Measurements from ENCODE around the gene PITHD1. TPM values are rescaled to one million over a fixed set of nuclear protein-coding genes. Genes with fewer than 3 reads are reported as not detected.
A peak's percentile ranks its signal among the peaks of the same experiment; 100 is the strongest.

Gene PITHD1
- total and polyA plus RNA-seq, 2 donors (not counting 3 experiments of a cell fraction or from before 2014, with no cell fraction given), result 35.8 to 43.1 TPM

DNA sequence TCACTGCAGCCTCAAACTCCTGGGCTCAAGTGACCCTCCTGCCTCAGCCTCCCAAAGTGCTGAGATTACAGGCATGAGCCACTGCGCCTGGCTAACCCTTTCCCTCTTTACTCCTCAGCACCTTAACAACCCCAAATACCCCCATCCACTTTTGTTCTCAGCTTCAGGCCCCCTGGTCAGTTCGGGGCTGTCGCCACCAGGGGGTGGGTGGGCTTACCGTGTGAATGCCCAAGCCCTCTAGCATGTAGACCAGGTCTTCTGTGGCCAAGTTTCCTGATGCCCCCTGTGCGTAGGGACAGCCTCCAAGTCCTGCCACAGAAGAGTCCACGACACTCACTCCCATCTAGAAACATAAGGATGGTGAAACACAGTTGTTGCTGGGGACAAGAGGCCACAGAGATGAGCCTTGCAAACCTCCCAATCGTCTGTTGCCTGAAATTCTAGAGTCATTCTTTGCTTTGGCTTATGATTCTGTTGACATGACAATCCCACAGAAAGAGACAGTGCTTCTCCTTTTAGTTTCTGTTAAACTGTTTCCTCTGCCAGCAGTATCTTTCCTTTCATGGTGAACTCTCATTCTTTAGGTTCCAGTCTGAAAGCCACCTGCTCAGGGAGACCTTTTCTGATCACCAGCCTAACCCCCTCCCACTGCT is 26.1 kb downstream of the PITHD1 start:
- BruUV-seq (replicated peaks), result no TSS peak
- dilution Hi-C loops (cut with MboI; ENCODE audit: extremely low pct_ligation_motif_present, low sequenced_read_pairs) (no loop called here), intact Hi-C loops (cut with micrococcal nuclease) (loop anchor here (5.0 kb wide), 1 partner anchor 247 kb away; the partner anchor contains the start of gene ID3)
- H3K4me1 ChIP-seq (ENCODE audit: control insufficient read depth, extremely low read depth, insufficient read depth, low read length), result peaks cover 10% of the 10 kb centered on the region
- TF ChIP-seq MYC (IDR thresholded peaks at IDR 0.05; ENCODE audit: low read depth, low read length), result no peak
- no peak for TF ChIP-seq FOS (IDR thresholded peaks at IDR 0.05; ENCODE audit: borderline replicate concordance, insufficient read depth, low read length)
- TF ChIP-seq, protein P1, sequence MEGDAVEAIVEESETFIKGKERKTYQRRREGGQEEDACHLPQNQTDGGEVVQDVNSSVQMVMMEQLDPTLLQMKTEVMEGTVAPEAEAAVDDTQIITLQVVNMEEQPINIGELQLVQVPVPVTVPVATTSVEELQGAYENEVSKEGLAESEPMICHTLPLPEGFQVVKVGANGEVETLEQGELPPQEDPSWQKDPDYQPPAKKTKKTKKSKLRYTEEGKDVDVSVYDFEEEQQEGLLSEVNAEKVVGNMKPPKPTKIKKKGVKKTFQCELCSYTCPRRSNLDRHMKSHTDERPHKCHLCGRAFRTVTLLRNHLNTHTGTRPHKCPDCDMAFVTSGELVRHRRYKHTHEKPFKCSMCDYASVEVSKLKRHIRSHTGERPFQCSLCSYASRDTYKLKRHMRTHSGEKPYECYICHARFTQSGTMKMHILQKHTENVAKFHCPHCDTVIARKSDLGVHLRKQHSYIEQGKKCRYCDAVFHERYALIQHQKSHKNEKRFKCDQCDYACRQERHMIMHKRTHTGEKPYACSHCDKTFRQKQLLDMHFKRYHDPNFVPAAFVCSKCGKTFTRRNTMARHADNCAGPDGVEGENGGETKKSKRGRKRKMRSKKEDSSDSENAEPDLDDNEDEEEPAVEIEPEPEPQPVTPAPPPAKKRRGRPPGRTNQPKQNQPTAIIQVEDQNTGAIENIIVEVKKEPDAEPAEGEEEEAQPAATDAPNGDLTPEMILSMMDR (IDR thresholded peaks at IDR 0.05; ENCODE audit: extremely low read depth in 1 of 2, insufficient read depth in 1 of 2, low read depth in 1 of 2, low read length in 2 of 2), result peak in 1 of 2 donors; percentile 46
- no peaks in the 10 kb centered on the region for H3K9me3 ChIP-seq (replicated peaks; ENCODE audit: control insufficient read depth, insufficient read depth, low read length)
- no peaks in the 10 kb centered on the region for H3K9me1 ChIP-seq (replicated peaks; ENCODE audit: control insufficient read depth, extremely low read depth, insufficient read depth, low read length)
- no peaks in the 10 kb centered on the region for H3K79me2 ChIP-seq (ENCODE audit: control insufficient read depth, insufficient read depth, low read length)
- ChIA-PET POLR2A (no interaction called here), CTCF (interaction anchor here (0.7 to 1.2 kb wide), 2 partner anchors 51 to 64 kb away, joined by 3 to 4 read pairs; partner anchors contain the start of gene FUCA1)
- H3K4me2 ChIP-seq (ENCODE audit: insufficient read depth, low read length), result no peak overlapping the region
- H4K20me1 ChIP-seq (replicated peaks; ENCODE audit: control insufficient read depth, extremely low read depth, insufficient read depth, low read length), result no peaks in the 10 kb centered on the region
- H2AFZ ChIP-seq (ENCODE audit: low read depth, low read length), result no peak overlapping the region
- peaks cover 0 to 2% of the 10 kb centered on the region in 2 experiments for H3K36me3 ChIP-seq (ENCODE audit: control insufficient read depth in 2 of 2, extremely low read depth in 1 of 2, insufficient read depth in 2 of 2, low read length in 2 of 2)
- no peak overlapping the region for H3K4me3 ChIP-seq (replicated peaks in 1 of 3; ENCODE audit: insufficient read depth in 1 of 3, low read depth in 1 of 3, low read length in 3 of 3)
- FAIRE-seq, result no peak
- no peak overlapping the region for H3K9ac ChIP-seq (replicated peaks; ENCODE audit: extremely low read depth, insufficient read depth, low read length)
- H3K27me3 ChIP-seq (ENCODE audit: control insufficient read depth in 2 of 2, insufficient read depth in 2 of 2, low read length in 2 of 2), result no peaks in the 10 kb centered on the region
- no peak overlapping the region for H3K27ac ChIP-seq (ENCODE audit: insufficient read depth, low read depth, low read length)
- DNase-seq (ENCODE audit: low read depth, low spot score), result no peak

DNA sequence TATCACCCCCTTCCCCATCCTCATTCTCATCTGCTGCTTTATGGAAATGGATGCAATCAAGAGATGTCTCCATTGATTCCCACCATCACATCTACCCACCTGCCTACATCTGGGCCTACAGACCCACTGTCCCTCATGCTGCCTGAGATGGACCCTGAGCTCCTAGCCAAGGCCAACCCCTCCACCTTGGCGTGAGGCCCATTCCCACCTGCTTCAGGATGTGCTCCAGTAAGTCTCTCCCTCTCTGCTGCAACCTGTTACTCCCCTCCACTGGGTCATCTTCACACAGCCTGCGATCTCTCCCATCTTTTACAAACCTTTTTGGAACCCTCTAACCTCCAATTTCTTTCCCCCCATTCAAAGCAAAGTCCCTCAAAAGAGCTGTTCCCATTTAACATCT is 26.8 kb downstream of the PITHD1 start:
- FAIRE-seq (no peak), DNase-seq (ENCODE audit: low read depth, low spot score) (no peak)
- POLR2A ChIA-PET, result no interaction called here
- BruUV-seq (replicated peaks), result no TSS peak
- CTCF ChIA-PET, result interaction anchor here (1.5 to 1.6 kb wide), 2 partner anchors 33 to 112 kb away, joined by 3 to 8 read pairs; no protein-coding TSS in a partner anchor
- H3K9ac ChIP-seq (replicated peaks; ENCODE audit: extremely low read depth, insufficient read depth, low read length), result no peak overlapping the region
- H3K27ac ChIP-seq (ENCODE audit: insufficient read depth, low read depth, low read length), result no peak overlapping the region
- no peak for TF ChIP-seq GATA2 (IDR thresholded peaks at IDR 0.05; ENCODE audit: insufficient read depth, insufficient read length, low read depth, low read length)
- no peak for TF ChIP-seq FOS (IDR thresholded peaks at IDR 0.05; ENCODE audit: borderline replicate concordance, insufficient read depth, low read length)
- TF ChIP-seq MYC (IDR thresholded peaks at IDR 0.05; ENCODE audit: low read depth, low read length), result no peak
- no peak for TF ChIP-seq EZH2 (IDR thresholded peaks at IDR 0.05; ENCODE audit: borderline replicate concordance, low read depth, low read length, severe bottlenecking)
- TF ChIP-seq, protein P2, sequence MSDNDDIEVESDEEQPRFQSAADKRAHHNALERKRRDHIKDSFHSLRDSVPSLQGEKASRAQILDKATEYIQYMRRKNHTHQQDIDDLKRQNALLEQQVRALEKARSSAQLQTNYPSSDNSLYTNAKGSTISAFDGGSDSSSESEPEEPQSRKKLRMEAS (IDR thresholded peaks at IDR 0.05; ENCODE audit: insufficient read depth, insufficient read length), result no peak
- no peak for TF ChIP-seq POLR2AphosphoS5 (IDR thresholded peaks at IDR 0.05; ENCODE audit: insufficient read depth, low read depth, low read length)
- no peaks in the 10 kb centered on the region for H3K9me3 ChIP-seq (replicated peaks; ENCODE audit: control insufficient read depth, insufficient read depth, low read length)
- dilution Hi-C loops (cut with MboI; ENCODE audit: extremely low pct_ligation_motif_present, low sequenced_read_pairs), result no loop called here
- H3K36me3 ChIP-seq (ENCODE audit: control insufficient read depth in 2 of 2, extremely low read depth in 1 of 2, insufficient read depth in 2 of 2, low read length in 2 of 2), result peaks cover 0 to 2% of the 10 kb centered on the region in 2 experiments
- H2AFZ ChIP-seq (ENCODE audit: low read depth, low read length), result no peak overlapping the region
- H4K20me1 ChIP-seq (replicated peaks; ENCODE audit: control insufficient read depth, extremely low read depth, insufficient read depth, low read length), result no peaks in the 10 kb centered on the region
- peaks cover 4% of the 10 kb centered on the region for H3K4me1 ChIP-seq (ENCODE audit: control insufficient read depth, extremely low read depth, insufficient read depth, low read length)
- intact Hi-C loops (cut with micrococcal nuclease), result loop anchor here (5.0 kb wide), 1 partner anchor 222 kb away; no protein-coding TSS in a partner anchor
- no peak overlapping the region for H3K4me3 ChIP-seq (replicated peaks in 1 of 3; ENCODE audit: insufficient read depth in 1 of 3, low read depth in 1 of 3, low read length in 3 of 3)
- H3K27me3 ChIP-seq (ENCODE audit: control insufficient read depth in 2 of 2, insufficient read depth in 2 of 2, low read length in 2 of 2), result no peaks in the 10 kb centered on the region
- no peaks in the 10 kb centered on the region for H3K9me1 ChIP-seq (replicated peaks; ENCODE audit: control insufficient read depth, extremely low read depth, insufficient read depth, low read length)
- H3K79me2 ChIP-seq (ENCODE audit: control insufficient read depth, insufficient read depth, low read length), result no peaks in the 10 kb centered on the region
- H3K4me2 ChIP-seq (ENCODE audit: insufficient read depth, low read length), result no peak overlapping the region
